Parathyroid adenoma (tissue), 2 donors: ENCODE measurements around the gene FBXW7.
A peak's percentile ranks its signal among the peaks of the same experiment; 100 is the strongest.

ENCODE experiments used
- H2AFZ ChIP-seq: fragments of 300-600 bp; sonication (generic); one replicate; pipeline ENCODE4 v1.7.0; 2017; ENCODE audit warnings: antibody characterized with exemption, mild to moderate bottlenecking
- H3K27ac ChIP-seq: fragments of 300-600 bp; sonication (generic); one replicate; pipeline ENCODE4 v1.7.0; 2017
- H3K27me3 ChIP-seq: fragments of 300-600 bp; sonication (generic); one replicate; pipeline ENCODE4 v1.7.0; 2017; ENCODE audit warnings: low read length; ENCODE audit not compliant: control insufficient read depth, insufficient read depth
- H3K36me3 ChIP-seq: fragments of 300-600 bp; sonication (generic); one replicate; pipeline ENCODE4 v1.7.0; 2017; ENCODE audit warnings: low read length; ENCODE audit not compliant: control insufficient read depth, insufficient read depth
- H3K4me1 ChIP-seq: fragments of 300-600 bp; sonication (generic); one replicate; pipeline ENCODE4 v1.7.0; 2017; ENCODE audit warnings: control low read depth
- H3K4me2 ChIP-seq: fragments of 300-600 bp; sonication (generic); one replicate; pipeline ENCODE4 v1.7.0; 2017; ENCODE audit warnings: low read length
- H3K4me3 ChIP-seq: fragments of 300-600 bp; sonication (generic); one replicate; pipeline ENCODE4 v1.7.0; 2017; ENCODE audit warnings: low read depth, low read length
- H3K79me2 ChIP-seq: fragments of 300-600 bp; sonication (generic); one replicate; pipeline ENCODE4 v1.7.0; 2017; ENCODE audit warnings: control low read depth
- H3K9ac ChIP-seq: fragments of 300-600 bp; sonication (generic); one replicate; pipeline ENCODE4 v1.7.0; 2017; ENCODE audit warnings: mild to moderate bottlenecking
- H3K9me3 ChIP-seq: fragments of 300-600 bp; sonication (generic); one replicate; pipeline ENCODE4 v1.7.0; 2017; ENCODE audit warnings: low read length; ENCODE audit not compliant: control insufficient read depth
- CTCF ChIP-seq: fragments of 300-600 bp; sonication (generic); IDR thresholded peaks from one replicate; pipeline ENCODE4 v1.7.0; 2017; ENCODE audit warnings: antibody characterized with exemption, mild to moderate bottlenecking
- donor health status: primary hyperparathyroidism.

Gene FBXW7

GRCh38 chr4:152359208-152360044 lies 176.5 kb downstream of the FBXW7 start:
- no peak overlapping the region for H3K4me3 ChIP-seq
- TF ChIP-seq CTCF, result no peak
- H3K4me1 ChIP-seq, result peaks cover 3% of the 10 kb centered on the region
- no peak overlapping the region for H3K27ac ChIP-seq
- no peaks in the 10 kb centered on the region for H3K79me2 ChIP-seq
- H3K9me3 ChIP-seq, result no peaks in the 10 kb centered on the region
- H3K27me3 ChIP-seq, result no peaks in the 10 kb centered on the region
- H3K4me2 ChIP-seq, result no peak overlapping the region
- no peak overlapping the region for H2AFZ ChIP-seq
- H3K36me3 ChIP-seq, result no peaks in the 10 kb centered on the region
- no peak overlapping the region for H3K9ac ChIP-seq

- TF ChIP-seq CTCF, result no peak
- Histone ChIP-seq H3K27ac (no peak overlapping the region), H3K27me3 (no peaks in the 10 kb centered on the region), H3K9ac (no peak overlapping the region), H2AFZ (no peak overlapping the region), H3K79me2 (no peaks in the 10 kb centered on the region), H3K36me3 (no peaks in the 10 kb centered on the region), H3K4me1 (no peaks in the 10 kb centered on the region), H3K4me2 (no peak overlapping the region), H3K9me3 (no peaks in the 10 kb centered on the region), H3K4me3 (no peak overlapping the region)
These were observed 178.7 kb downstream of the FBXW7 start for GRCh38 chr4:152357206-152357605.

GRCh38 chr4:152356428-152357034 lies 179.4 kb downstream of the FBXW7 start:
- Histone ChIP-seq H3K27me3 (no peaks in the 10 kb centered on the region), H3K4me1 (no peaks in the 10 kb centered on the region), H3K79me2 (no peaks in the 10 kb centered on the region), H2AFZ (no peak overlapping the region), H3K27ac (no peak overlapping the region), H3K36me3 (no peaks in the 10 kb centered on the region), H3K4me2 (no peak overlapping the region), H3K4me3 (no peak overlapping the region), H3K9ac (no peak overlapping the region), H3K9me3 (no peaks in the 10 kb centered on the region)
- TF ChIP-seq CTCF, result no peak

- Histone ChIP-seq H3K36me3 (no peaks in the 10 kb centered on the region), H3K4me3 (peak overlapping the region; percentile 11), H3K79me2 (no peaks in the 10 kb centered on the region), H3K4me2 (peak overlapping the region; percentile 64), H3K9ac (no peak overlapping the region), H2AFZ (peak overlapping the region; percentile 71), H3K27ac (peak overlapping the region; percentile 65), H3K27me3 (no peaks in the 10 kb centered on the region), H3K9me3 (no peaks in the 10 kb centered on the region), H3K4me1 (no peaks in the 10 kb centered on the region)
- TF ChIP-seq CTCF, result no peak
These were observed 183.2 kb downstream of the FBXW7 start for GRCh38 chr4:152352622-152353116.
